GM23338 (cell line): Measurements from ENCODE around the gene ARHGEF2. TPM values are rescaled to one million over a fixed set of nuclear protein-coding genes. Genes with fewer than 3 reads are reported as not detected.

Source experiments
- ATAC-seq: fragments of 200-7000 bp; cut with Tn5 transposase; 3 replicates; pipeline ENCODE4 v1.9.1; 2020
- DNase-seq: peaks from one replicate; pipeline ENCODE4 v3.0.0-alpha.2; 2015; ENCODE audit warnings: low spot score
- H2AFZ ChIP-seq: fragments of 200-600 bp; sonication (generic); 2 replicates; pipeline ENCODE4 v1.8.0; 2016; ENCODE audit warnings: antibody characterized with exemption, mild to moderate bottlenecking, moderate library complexity
- H3F3A ChIP-seq: fragments of 200-600 bp; sonication (generic); replicated peaks from 2 replicates; pipeline ENCODE4 v1.8.0; 2017; ENCODE audit warnings: antibody characterized with exemption, mixed run types, low read depth
- H3K27ac ChIP-seq: fragments of 200-600 bp; sonication (generic); 2 replicates; pipeline ENCODE4 v1.6.1; 2016; ENCODE audit warnings: low read depth
- H3K27me3 ChIP-seq: fragments of 200-600 bp; sonication (generic); 2 replicates; pipeline ENCODE4 v1.8.0; 2016; ENCODE audit warnings: mild to moderate bottlenecking, mixed run types, moderate library complexity; ENCODE audit not compliant: insufficient read depth
- H3K36me3 ChIP-seq: fragments of 200-600 bp; sonication (generic); 2 replicates; pipeline ENCODE4 v1.8.0; 2016; ENCODE audit warnings: mild to moderate bottlenecking; ENCODE audit not compliant: insufficient read depth
- H3K4me1 ChIP-seq: fragments of 200-600 bp; sonication (generic); 2 replicates; pipeline ENCODE4 v1.8.0; 2016; ENCODE audit warnings: mild to moderate bottlenecking, moderate library complexity; ENCODE audit not compliant: insufficient read depth
- H3K4me2 ChIP-seq: fragments of 200-600 bp; sonication (generic); 2 replicates; pipeline ENCODE4 v1.7.1; 2017; ENCODE audit warnings: mixed run types
- H3K4me3 ChIP-seq: fragments of 200-600 bp; sonication (generic); 2 replicates; pipeline ENCODE4 v1.6.1; 2016; ENCODE audit warnings: mixed run types
- H3K79me2 ChIP-seq: fragments of 200-600 bp; sonication (generic); replicated peaks from 2 replicates; pipeline ENCODE4 v1.8.0; 2017; ENCODE audit warnings: mild to moderate bottlenecking; ENCODE audit not compliant: insufficient read depth
- H3K9me2 ChIP-seq: fragments of 200-600 bp; sonication (generic); 2 replicates; pipeline ENCODE4 v1.8.0; 2017; ENCODE audit not compliant: insufficient read depth
- H4K20me1 ChIP-seq: fragments of 200-600 bp; sonication (generic); replicated peaks from 2 replicates; pipeline ENCODE4 v1.8.0; 2017; ENCODE audit warnings: mild to moderate bottlenecking; ENCODE audit not compliant: insufficient read depth
- H3K27ac Mint-ChIP-seq: 2 replicates; pipeline ENCODE4 v1.8.0; 2020; ENCODE audit warnings: inconsistent platforms, mild to moderate bottlenecking, moderate library complexity, mixed read lengths
- H3K27me3 Mint-ChIP-seq: 3 replicates; pipeline ENCODE4 v1.8.0; 2022; ENCODE audit warnings: low read depth, mild to moderate bottlenecking, moderate library complexity, mixed read lengths, inconsistent platforms; ENCODE audit not compliant: insufficient read depth, poor library complexity
- H3K36me3 Mint-ChIP-seq: 3 replicates; pipeline ENCODE4 v1.8.0; 2021; ENCODE audit warnings: low read depth, mild to moderate bottlenecking, inconsistent platforms, moderate library complexity, mixed read lengths
- H3K4me1 Mint-ChIP-seq: 3 replicates; pipeline ENCODE4 v1.8.0; 2020; ENCODE audit warnings: mild to moderate bottlenecking, inconsistent platforms, mixed read lengths
- H3K4me3 Mint-ChIP-seq: 3 replicates; pipeline ENCODE4 v1.8.0; 2021; ENCODE audit warnings: moderate library complexity, mild to moderate bottlenecking, inconsistent platforms, mixed read lengths
- H3K9me3 Mint-ChIP-seq: 3 replicates; pipeline ENCODE4 v1.8.0; 2020; ENCODE audit warnings: moderate library complexity, mild to moderate bottlenecking, inconsistent platforms, mixed read lengths
- CTCF ChIP-seq, 2 experiments: fragments of 200-600 bp in 1 of 2; sonication (generic) in 1 of 2; conservative IDR thresholded peaks; 2 replicates each; pipeline versions ENCODE4 v1.5.1 to v1.6.1; 2016 to 2017; ENCODE audit warnings: antibody characterized with exemption in 2 of 2, low read depth in 2 of 2, mild to moderate bottlenecking in 2 of 2, moderate library complexity in 1 of 2
- JUNB ChIP-seq: IDR thresholded peaks from one replicate; pipeline ENCODE4 v1.6.1; 2016; ENCODE audit warnings: antibody characterized with exemption; ENCODE audit not compliant: unreplicated experiment
- NANOG ChIP-seq: IDR thresholded peaks from 2 replicates; pipeline ENCODE4 v1.6.1; 2016; ENCODE audit warnings: antibody characterized with exemption, borderline replicate concordance
- POLR2AphosphoS5 ChIP-seq: IDR thresholded peaks from 2 replicates; pipeline ENCODE4 v1.6.1; 2016; ENCODE audit warnings: antibody characterized with exemption, low read depth
- STAT1 ChIP-seq: IDR thresholded peaks from one replicate; pipeline ENCODE4 v1.6.1; 2016; ENCODE audit warnings: antibody characterized with exemption; ENCODE audit not compliant: unreplicated experiment
- ZNF462 ChIP-seq: fragments of 250-450 bp; sonication (Bioruptor Pico); IDR thresholded peaks from 2 replicates; pipeline ENCODE4 v1.5.0; 2020; ENCODE audit warnings: mild to moderate bottlenecking, moderate library complexity
- polyA plus RNA-seq: library from polyadenylated mRNA; unstranded; fragments of >200 nt; fragmentation: Nextera tagmentation; extraction: Ambion mirVana; gene quantifications from 2 replicates; pipeline ENCODE4 v1.2.1, GENCODE V29; 2016
- total RNA-seq: library from RNA; depleted of rRNA; stranded (reverse); fragments of >200 nt; shearing (Covaris generic); gene quantifications from 2 replicates; pipeline ENCODE4 v1.2.3, GENCODE V29; 2014

The ARHGEF2 gene
- total and polyA plus RNA-seq, 2 experiments from 2014 or later: 23.0 to 87.6 TPM

DNA sequence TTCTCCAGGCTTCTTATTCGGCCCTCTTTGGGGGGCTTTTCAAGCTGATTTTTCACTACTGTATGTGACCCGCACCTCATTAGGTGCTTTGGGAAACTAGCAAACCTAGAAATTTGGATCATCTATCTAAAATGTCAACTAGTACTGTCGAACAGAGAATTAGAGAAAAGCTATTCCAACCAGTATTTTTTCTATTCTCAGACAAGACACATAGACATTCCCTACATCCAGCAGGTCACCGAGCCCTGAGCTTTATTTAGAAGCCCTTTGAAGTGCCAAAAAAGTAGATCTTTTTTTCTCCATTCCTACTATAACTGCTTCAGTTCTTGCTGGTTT lies 42.7 kb upstream of the ARHGEF2 start:
- no peak for TF ChIP-seq ZNF462 (CRISPR knock-in tag)
- TF ChIP-seq POLR2AphosphoS5: no peak
- TF ChIP-seq NANOG: no peak
- TF ChIP-seq STAT1: no peak
- no peak for TF ChIP-seq CTCF (conservative IDR thresholded peaks at IDR 0.05; ENCODE audit: low read depth in 2 of 2)
- TF ChIP-seq JUNB: no peak
- Mint-ChIP-seq H3K27ac (no peak overlapping the region), H3K27me3 (peaks cover 10% of the 10 kb centered on the region), H3K36me3 (peaks cover 41% of the 10 kb centered on the region), H3K4me1 (peaks cover 15% of the 10 kb centered on the region), H3K4me3 (peak overlapping the region; percentile 88), H3K9me3 (no peaks in the 10 kb centered on the region)
- peaks cover 13% of the 10 kb centered on the region; the same call in 1 of the 2 replicates for H3F3A ChIP-seq
- H3K27me3 ChIP-seq: no peaks in the 10 kb centered on the region
- peaks cover 17% of the 10 kb centered on the region for H4K20me1 ChIP-seq
- H3K27ac ChIP-seq: no peak overlapping the region
- H3K79me2 ChIP-seq: peaks cover 28% of the 10 kb centered on the region
- ATAC-seq (no peak), DNase-seq (no peak)
- H3K36me3 ChIP-seq: peaks cover 29% of the 10 kb centered on the region
- H3K4me2 ChIP-seq: peak overlapping the region; percentile 94
- peak overlapping the region; percentile 61; the same call in 1 of the 2 replicates for H2AFZ ChIP-seq
- H3K4me3 ChIP-seq: peak overlapping the region; percentile 90
- H3K4me1 ChIP-seq: peaks cover 7% of the 10 kb centered on the region
- H3K9me2 ChIP-seq: no peaks in the 10 kb centered on the region
